SK-N-SH (cell line): Measurements from ENCODE around the gene GALP. TPM values are rescaled to one million over a fixed set of nuclear protein-coding genes. Genes with fewer than 3 reads are reported as not detected.

ENCODE experiments used
- CTCF ChIA-PET: fragments of 300-600, 350-600 bp; formaldehyde crosslinking; extraction: SDS; loops from one replicate; lab custom pipeline; 2021; lab: Yijun Ruan, JAX
- POLR2A ChIA-PET: fragments of 350-600 bp; sonication (Branson Sonifier 250); formaldehyde crosslinking; extraction: SDS; loops from one replicate; lab custom pipeline; 2020; ENCODE audit warnings: antibody characterized with exemption, inconsistent platforms; lab: Yijun Ruan, JAX
- DNase-seq: peaks from one replicate; pipeline ENCODE4 v3.0.0; 2012
- H2AFZ ChIP-seq: fragments of 200-600 bp; sonication (generic); 2 replicates; pipeline ENCODE4 v1.8.1; 2016; ENCODE audit warnings: antibody characterized with exemption, mild to moderate bottlenecking, low read depth
- H3F3A ChIP-seq: fragments of 200-600 bp; sonication (generic); replicated peaks from 2 replicates; pipeline ENCODE3; 2016; ENCODE audit warnings: antibody characterized with exemption, mild to moderate bottlenecking; ENCODE audit not compliant: insufficient read depth
- H3K27ac ChIP-seq, 2 experiments: fragments of 200-500 bp in 1 of 2; fragments of 200-600 bp in 1 of 2; sonication (Bioruptor generic) in 1 of 2; sonication (generic), shearing (Covaris generic) in 1 of 2; 2 replicates each; pipeline versions ENCODE4 v1.5.1 to v1.6.1; 2014 to 2016; ENCODE audit warnings: low read depth in 2 of 2, inconsistent platforms in 1 of 2, low read length in 1 of 2, mild to moderate bottlenecking in 1 of 2, mixed read lengths in 1 of 2
- H3K27me3 ChIP-seq: fragments of 200-600 bp; sonication (generic), shearing (Covaris generic); 2 replicates; pipeline ENCODE4 v1.6.1; 2016; ENCODE audit warnings: mixed run types; ENCODE audit not compliant: insufficient read depth
- H3K36me3 ChIP-seq, 2 experiments: fragments of 200-500 bp in 1 of 2; fragments of 200-600 bp in 1 of 2; sonication (Bioruptor generic) in 1 of 2; sonication (generic) in 1 of 2; replicated peaks in 1 of 2; 2 replicates each; pipeline versions ENCODE3 to v1.5.1; 2014 to 2016; ENCODE audit warnings: low read length in 1 of 2, mild to moderate bottlenecking in 1 of 2; ENCODE audit not compliant: insufficient read depth in 2 of 2, control insufficient read depth in 1 of 2
- H3K4me1 ChIP-seq, 2 experiments: fragments of 200-500 bp in 1 of 2; fragments of 200-600 bp in 1 of 2; sonication (Bioruptor generic) in 1 of 2; sonication (generic), shearing (Covaris generic) in 1 of 2; 2 replicates each; pipeline versions ENCODE4 v1.5.1 to v1.6.1; 2014 to 2016; ENCODE audit warnings: low read depth in 1 of 2, low read length in 1 of 2, mixed run types in 1 of 2; ENCODE audit not compliant: insufficient read depth in 2 of 2, control insufficient read depth in 1 of 2
- H3K4me2 ChIP-seq: fragments of 200-600 bp; sonication (generic), shearing (Covaris generic); 2 replicates; pipeline ENCODE4 v1.6.1; 2017; ENCODE audit warnings: mixed run types
- H3K4me3 ChIP-seq, 2 experiments: fragments of 200-500 bp in 1 of 2; fragments of 200-600 bp in 1 of 2; sonication (Bioruptor generic) in 1 of 2; sonication (generic), shearing (Covaris generic) in 1 of 2; 2 replicates each; pipeline versions ENCODE4 v1.5.1 to v1.8.1; 2014 to 2016; ENCODE audit warnings: low read depth in 2 of 2, inconsistent platforms in 1 of 2, low read length in 1 of 2, mild to moderate bottlenecking in 1 of 2, mixed read lengths in 1 of 2, moderate library complexity in 1 of 2
- H3K79me2 ChIP-seq: fragments of 200-600 bp; sonication (generic); 2 replicates; pipeline ENCODE4 v1.8.1; 2017; ENCODE audit warnings: mild to moderate bottlenecking; ENCODE audit not compliant: insufficient read depth
- H3K9ac ChIP-seq: fragments of 200-600 bp; sonication (generic); 2 replicates; pipeline ENCODE4 v1.6.1; 2017; ENCODE audit warnings: mixed run types
- H3K9me2 ChIP-seq: fragments of 200-600 bp; sonication (generic); 2 replicates; pipeline ENCODE4 v1.6.1; 2017; ENCODE audit warnings: mixed run types
- H3K9me3 ChIP-seq: fragments of 200-600 bp; sonication (generic); 2 replicates; pipeline ENCODE4 v1.6.1; 2017; ENCODE audit warnings: mixed run types, mild to moderate bottlenecking, moderate library complexity
- H4K20me1 ChIP-seq: fragments of 200-600 bp; sonication (generic); 2 replicates; pipeline ENCODE4 v1.6.1; 2017; ENCODE audit warnings: mild to moderate bottlenecking, mixed run types; ENCODE audit not compliant: insufficient read depth
- CHD2 ChIP-seq: fragments of 150-350 bp; IDR thresholded peaks from 2 replicates; pipeline ENCODE4 v1.6.1; 2018; ENCODE audit warnings: low read length; ENCODE audit not compliant: partially characterized antibody
- EP300 ChIP-seq, 2 experiments: IDR thresholded peaks; 2 replicates each; pipeline versions ENCODE4 v1.4.0 to v1.6.1; 2012; ENCODE audit warnings: borderline replicate concordance in 1 of 2, low read depth in 1 of 2, low read length in 1 of 2
- EZH2phosphoT487 ChIP-seq: fragments of 200-600 bp; sonication (generic); IDR thresholded peaks from 2 replicates; pipeline ENCODE4 v1.6.1; 2017; ENCODE audit warnings: low read depth, mixed run types, mild to moderate bottlenecking, antibody characterized with exemption, moderate library complexity, borderline replicate concordance
- FOSL2 ChIP-seq: IDR thresholded peaks from 2 replicates; pipeline ENCODE4 v1.4.0; 2012; ENCODE audit warnings: low read depth, mild to moderate bottlenecking, moderate library complexity, borderline replicate concordance
- FOXJ3 ChIP-seq: sonication (generic); formaldehyde crosslinking; IDR thresholded peaks from 2 replicates; pipeline ENCODE4 v1.5.1; 2020; ENCODE audit warnings: mild to moderate bottlenecking, missing genetic modification reagents
- FOXM1 ChIP-seq: IDR thresholded peaks from 2 replicates; pipeline ENCODE4 v1.4.0; 2012; ENCODE audit warnings: low read depth, mild to moderate bottlenecking
- GATA2 ChIP-seq: sonication (generic); formaldehyde crosslinking; IDR thresholded peaks from 2 replicates; pipeline ENCODE4 v1.5.0; 2020; ENCODE audit warnings: mild to moderate bottlenecking, missing genetic modification reagents
- JUND ChIP-seq: IDR thresholded peaks from 2 replicates; pipeline ENCODE4 v1.4.0; 2012
- MEF2A ChIP-seq: IDR thresholded peaks from 2 replicates; pipeline ENCODE4 v1.4.0; 2012; ENCODE audit warnings: low read depth, borderline replicate concordance
- NFIC ChIP-seq: IDR thresholded peaks from 2 replicates; pipeline ENCODE4 v1.4.0; 2012; ENCODE audit warnings: borderline replicate concordance
- NRF1 ChIP-seq: IDR thresholded peaks from 2 replicates; pipeline ENCODE4 v1.6.1; 2012; ENCODE audit warnings: low read depth, mild to moderate bottlenecking, low read length
- RAD21 ChIP-seq: IDR thresholded peaks from 2 replicates; pipeline ENCODE4 v1.6.1; 2012; ENCODE audit warnings: mild to moderate bottlenecking, low read length
- RCOR1 ChIP-seq: fragments of 150-350 bp; IDR thresholded peaks from 2 replicates; pipeline ENCODE4 v1.6.1; 2017; ENCODE audit warnings: antibody characterized with exemption, low read length
- RFX5 ChIP-seq: IDR thresholded peaks from 2 replicates; pipeline ENCODE4 v1.6.1; 2012; ENCODE audit warnings: mild to moderate bottlenecking, improper control_type of control experiment, low read length
- RXRA ChIP-seq: IDR thresholded peaks from 2 replicates; pipeline ENCODE4 v1.4.0; 2012; ENCODE audit warnings: low read depth, mild to moderate bottlenecking, borderline replicate concordance
- TAF1 ChIP-seq: IDR thresholded peaks from 2 replicates; pipeline ENCODE4 v1.6.1; 2012; ENCODE audit warnings: low read depth, mild to moderate bottlenecking, low read length, moderate library complexity, borderline replicate concordance
- TCF12 ChIP-seq: IDR thresholded peaks from 2 replicates; pipeline ENCODE4 v1.4.0; 2012
- TEAD4 ChIP-seq: IDR thresholded peaks from 2 replicates; pipeline ENCODE4 v1.4.0; 2012; ENCODE audit warnings: mild to moderate bottlenecking, borderline replicate concordance; ENCODE audit not compliant: insufficient read depth
- YY1 ChIP-seq: IDR thresholded peaks from 2 replicates; pipeline ENCODE4 v1.4.0; 2012; ENCODE audit warnings: low read depth, mild to moderate bottlenecking
- WGBS: methylation state at CpG from one replicate; pipeline ENCODE4 v1.1.6; 2017; ENCODE audit warnings: low lambda C conversion rate; 5-methylcytosine and 5-hydroxymethylcytosine counted together
- polyA plus RNA-seq, 3 experiments: library from polyadenylated mRNA; depleted of rRNA; stranded (reverse); fragments of >200 nt; gene quantifications; 2 replicates each; pipeline ENCODE4 v1.2.3, GENCODE V29; 2012
- TF ChIP-seq, protein P1 (sequence below): IDR thresholded peaks from 2 replicates; pipeline ENCODE4; 2012
- TF ChIP-seq, protein P2 (sequence below): IDR thresholded peaks from 2 replicates; pipeline ENCODE4 v1.4.0; 2012; ENCODE audit warnings: low read depth, borderline replicate concordance
- TF ChIP-seq, protein P3 (sequence below): IDR thresholded peaks from 2 replicates; pipeline ENCODE4 v1.4.0; 2012; ENCODE audit warnings: low read depth
- TF ChIP-seq, protein P4 (sequence below): fragments of 150-350 bp; IDR thresholded peaks from 2 replicates; pipeline ENCODE4 v1.6.1; 2017; ENCODE audit warnings: antibody characterized with exemption, low read length, low read depth, borderline replicate concordance

The GALP gene
- polyA plus RNA-seq, 1 of the 3 experiments (the other 2 are of a cell fraction), result not detected

DNA sequence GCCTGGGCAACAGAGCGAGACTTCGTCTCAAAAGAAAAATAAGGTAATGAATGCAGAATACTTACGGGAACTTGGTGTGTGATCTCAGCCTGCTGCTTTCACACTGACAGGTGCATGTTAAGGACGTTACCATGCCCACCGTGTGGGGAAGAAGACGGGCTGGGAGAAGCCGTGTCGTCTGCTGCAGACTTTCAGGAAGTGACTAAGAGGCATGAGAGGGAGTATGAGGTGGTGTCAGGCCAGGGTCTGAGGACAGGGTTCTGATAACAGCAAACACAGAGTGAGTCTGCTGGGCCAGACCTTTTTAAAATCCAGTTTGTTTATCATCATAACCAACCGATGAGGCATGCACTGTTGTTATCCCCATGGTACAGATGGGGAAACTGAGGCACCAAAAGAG is 13.6 kb upstream of the GALP start:
- CTCF ChIA-PET, result interaction anchor here (2.7 kb wide), 1 partner anchor 86 kb away, joined by 12 read pairs; no protein-coding TSS in a partner anchor
- Histone ChIP-seq H3K79me2 (no peaks in the 10 kb centered on the region), H2AFZ (no peak overlapping the region), H3F3A (no peaks in the 10 kb centered on the region), H3K27me3 (peaks cover under 1% of the 10 kb centered on the region; the same call in 1 of the 2 replicates), H3K9me3 (no peaks in the 10 kb centered on the region), H3K4me3 (no peak overlapping the region), H3K4me1 (no peaks in the 10 kb centered on the region), H4K20me1 (no peaks in the 10 kb centered on the region), H3K36me3 (peaks cover 0 to 7% of the 10 kb centered on the region in 2 experiments), H3K27ac (no peak overlapping the region), H3K4me2 (no peak overlapping the region), H3K9ac (no peak overlapping the region), H3K9me2 (no peaks in the 10 kb centered on the region)
- POLR2A ChIA-PET, result no interaction called here
- DNase-seq, result no peak
- WGBS, result 61% methylated on average over 9 of the region's 9 CpGs
- TF ChIP-seq FOSL2 (no peak), FOXM1 (no peak), TEAD4 (no peak), RAD21 (no peak), TAF1 (no peak), MEF2A (no peak), NFIC (no peak)
- TF ChIP-seq, protein P1, sequence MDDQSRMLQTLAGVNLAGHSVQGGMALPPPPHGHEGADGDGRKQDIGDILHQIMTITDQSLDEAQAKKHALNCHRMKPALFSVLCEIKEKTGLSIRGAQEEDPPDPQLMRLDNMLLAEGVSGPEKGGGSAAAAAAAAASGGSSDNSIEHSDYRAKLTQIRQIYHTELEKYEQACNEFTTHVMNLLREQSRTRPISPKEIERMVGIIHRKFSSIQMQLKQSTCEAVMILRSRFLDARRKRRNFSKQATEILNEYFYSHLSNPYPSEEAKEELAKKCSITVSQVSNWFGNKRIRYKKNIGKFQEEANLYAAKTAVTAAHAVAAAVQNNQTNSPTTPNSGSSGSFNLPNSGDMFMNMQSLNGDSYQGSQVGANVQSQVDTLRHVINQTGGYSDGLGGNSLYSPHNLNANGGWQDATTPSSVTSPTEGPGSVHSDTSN, result no peak
- TF ChIP-seq, protein P2, sequence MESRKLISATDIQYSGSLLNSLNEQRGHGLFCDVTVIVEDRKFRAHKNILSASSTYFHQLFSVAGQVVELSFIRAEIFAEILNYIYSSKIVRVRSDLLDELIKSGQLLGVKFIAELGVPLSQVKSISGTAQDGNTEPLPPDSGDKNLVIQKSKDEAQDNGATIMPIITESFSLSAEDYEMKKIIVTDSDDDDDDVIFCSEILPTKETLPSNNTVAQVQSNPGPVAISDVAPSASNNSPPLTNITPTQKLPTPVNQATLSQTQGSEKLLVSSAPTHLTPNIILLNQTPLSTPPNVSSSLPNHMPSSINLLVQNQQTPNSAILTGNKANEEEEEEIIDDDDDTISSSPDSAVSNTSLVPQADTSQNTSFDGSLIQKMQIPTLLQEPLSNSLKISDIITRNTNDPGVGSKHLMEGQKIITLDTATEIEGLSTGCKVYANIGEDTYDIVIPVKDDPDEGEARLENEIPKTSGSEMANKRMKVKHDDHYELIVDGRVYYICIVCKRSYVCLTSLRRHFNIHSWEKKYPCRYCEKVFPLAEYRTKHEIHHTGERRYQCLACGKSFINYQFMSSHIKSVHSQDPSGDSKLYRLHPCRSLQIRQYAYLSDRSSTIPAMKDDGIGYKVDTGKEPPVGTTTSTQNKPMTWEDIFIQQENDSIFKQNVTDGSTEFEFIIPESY, result no peak

DNA sequence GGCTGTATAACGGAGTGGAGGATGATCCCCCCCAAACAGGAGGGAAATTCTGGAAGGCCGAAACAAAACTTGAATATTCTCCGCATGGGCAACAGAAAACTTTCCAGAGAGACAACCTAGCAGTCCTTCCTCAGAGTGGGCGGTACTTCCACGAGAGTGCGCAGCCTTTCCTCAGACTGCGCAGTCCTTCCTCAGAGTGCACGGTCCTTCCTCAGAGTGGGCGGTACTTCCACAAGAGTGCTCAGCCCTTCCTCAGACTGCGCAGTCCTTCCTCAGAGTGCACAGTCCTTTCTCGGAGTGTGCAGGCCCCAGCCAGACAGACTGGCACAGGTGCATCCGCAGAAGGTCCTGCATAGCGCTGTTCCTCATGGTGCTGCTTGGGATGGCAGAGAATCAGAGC is 12.7 kb upstream of the GALP start:
- Histone ChIP-seq H3K9ac (no peak overlapping the region), H3K27me3 (peaks cover 9% of the 10 kb centered on the region; the same call in 1 of the 2 replicates), H3K9me3 (no peaks in the 10 kb centered on the region), H3K9me2 (no peaks in the 10 kb centered on the region), H3K4me1 (no peaks in the 10 kb centered on the region), H3K4me2 (no peak overlapping the region), H3K79me2 (no peaks in the 10 kb centered on the region), H4K20me1 (no peaks in the 10 kb centered on the region), H3K27ac (no peak overlapping the region), H2AFZ (no peak overlapping the region), H3K36me3 (peaks cover 0 to 7% of the 10 kb centered on the region in 2 experiments), H3F3A (no peaks in the 10 kb centered on the region), H3K4me3 (no peak overlapping the region)
- POLR2A ChIA-PET, result no interaction called here
- CTCF ChIA-PET, result interaction anchor here (2.7 kb wide), 1 partner anchor 87 kb away, joined by 12 read pairs; no protein-coding TSS in a partner anchor
- DNase-seq, result no peak
- WGBS, result 86% methylated on average over 12 of the region's 13 CpGs
- TF ChIP-seq, protein P3, sequence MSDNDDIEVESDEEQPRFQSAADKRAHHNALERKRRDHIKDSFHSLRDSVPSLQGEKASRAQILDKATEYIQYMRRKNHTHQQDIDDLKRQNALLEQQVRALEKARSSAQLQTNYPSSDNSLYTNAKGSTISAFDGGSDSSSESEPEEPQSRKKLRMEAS, result no peak
- TF ChIP-seq RXRA (no peak), TCF12 (no peak), NRF1 (no peak), GATA2 (CRISPR knock-in tag) (no peak), EP300 (IDR thresholded peaks at IDR 0.05; ENCODE audit: borderline replicate concordance in 1 of 2, low read depth in 1 of 2, low read length in 1 of 2) (no peak), JUND (no peak), CHD2 (no peak), FOXJ3 (CRISPR knock-in tag) (no peak), RAD21 (no peak), MEF2A (no peak), RFX5 (no peak), YY1 (no peak), FOXM1 (no peak), EZH2phosphoT487 (no peak), RCOR1 (no peak)
- TF ChIP-seq, protein P4, sequence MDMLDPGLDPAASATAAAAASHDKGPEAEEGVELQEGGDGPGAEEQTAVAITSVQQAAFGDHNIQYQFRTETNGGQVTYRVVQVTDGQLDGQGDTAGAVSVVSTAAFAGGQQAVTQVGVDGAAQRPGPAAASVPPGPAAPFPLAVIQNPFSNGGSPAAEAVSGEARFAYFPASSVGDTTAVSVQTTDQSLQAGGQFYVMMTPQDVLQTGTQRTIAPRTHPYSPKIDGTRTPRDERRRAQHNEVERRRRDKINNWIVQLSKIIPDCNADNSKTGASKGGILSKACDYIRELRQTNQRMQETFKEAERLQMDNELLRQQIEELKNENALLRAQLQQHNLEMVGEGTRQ, result no peak
- TF ChIP-seq, protein P2, result no peak
